WERI-Rb-1 (cell line): Measurements from ENCODE around the gene RBFOX1.

Experiments used
- DNase-seq: peaks from one replicate; pipeline ENCODE4 v3.0.0-alpha.2; 2020
- H3K27ac ChIP-seq: fragments of 250-450 bp; sonication (Bioruptor Pico); 2 replicates; pipeline ENCODE4 v1.5.1; 2020; ENCODE audit warnings: mild to moderate bottlenecking, moderate library complexity
- H3K27me3 ChIP-seq: fragments of 250-450 bp; sonication (Bioruptor Pico); 2 replicates; pipeline ENCODE4 v1.5.1; 2021; ENCODE audit warnings: mild to moderate bottlenecking, low read depth, moderate library complexity; ENCODE audit not compliant: insufficient read depth, severe bottlenecking
- H3K36me3 ChIP-seq: fragments of 250-450 bp; sonication (Bioruptor Pico); 2 replicates; pipeline ENCODE4 v1.5.1; 2020; ENCODE audit warnings: mild to moderate bottlenecking, moderate library complexity
- H3K4me3 ChIP-seq: 2 replicates; pipeline ENCODE4 v1.5.1; 2011; ENCODE audit warnings: low read depth, mild to moderate bottlenecking, control low read depth, low read length
- H3K9me3 ChIP-seq: fragments of 250-450 bp; sonication (Bioruptor Pico); 2 replicates; pipeline ENCODE4 v1.5.1; 2021; ENCODE audit warnings: mild to moderate bottlenecking, moderate library complexity; ENCODE audit not compliant: severe bottlenecking
- CTCF ChIP-seq: IDR thresholded peaks from 2 replicates; pipeline ENCODE4 v1.5.1; 2011; ENCODE audit warnings: low read depth, mild to moderate bottlenecking, control low read depth, inconsistent platforms, low read length

Gene RBFOX1

GRCh38 chr16:7321661-7322060 is 11.0 kb upstream of the RBFOX1 start:
- Histone ChIP-seq H3K9me3 (no peaks in the 10 kb centered on the region), H3K27me3 (no peaks in the 10 kb centered on the region), H3K36me3 (no peaks in the 10 kb centered on the region), H3K27ac (no peak overlapping the region), H3K4me3 (no peak overlapping the region)
- TF ChIP-seq CTCF = peak; percentile 71
- peak; percentile 87 for DNase-seq

GRCh38 chr16:7324321-7324720 is 8.3 kb upstream of the RBFOX1 start:
- Histone ChIP-seq H3K9me3 (no peaks in the 10 kb centered on the region), H3K36me3 (no peaks in the 10 kb centered on the region), H3K27me3 (no peaks in the 10 kb centered on the region), H3K4me3 (no peak overlapping the region), H3K27ac (no peak overlapping the region)
- DNase-seq = no peak
- no peak for TF ChIP-seq CTCF

DNA sequence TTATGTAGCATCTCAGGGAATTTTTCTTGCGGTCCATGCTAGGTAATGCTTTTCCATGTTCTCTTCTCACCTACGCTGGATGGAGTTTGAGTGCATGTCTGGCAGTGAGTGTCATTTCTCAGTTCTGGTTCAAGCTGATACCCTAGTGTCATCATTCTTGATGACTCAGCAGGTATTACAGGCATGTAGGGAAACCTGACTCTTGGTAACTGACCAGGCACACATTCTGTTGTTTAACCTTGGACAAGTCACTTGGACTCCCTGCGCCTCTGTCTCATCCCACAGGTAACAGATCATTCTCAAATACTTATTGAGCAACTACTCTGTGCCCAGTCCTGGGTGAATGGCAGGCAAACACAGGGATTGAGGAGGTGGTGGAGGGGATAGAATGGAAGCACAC is 6.8 kb upstream of the RBFOX1 start:
- no peak overlapping the region for H3K27ac ChIP-seq
- no peak for TF ChIP-seq CTCF
- DNase-seq = no peak
- H3K9me3 ChIP-seq = no peaks in the 10 kb centered on the region
- H3K36me3 ChIP-seq = no peaks in the 10 kb centered on the region
- H3K4me3 ChIP-seq = no peak overlapping the region
- no peaks in the 10 kb centered on the region for H3K27me3 ChIP-seq

DNA sequence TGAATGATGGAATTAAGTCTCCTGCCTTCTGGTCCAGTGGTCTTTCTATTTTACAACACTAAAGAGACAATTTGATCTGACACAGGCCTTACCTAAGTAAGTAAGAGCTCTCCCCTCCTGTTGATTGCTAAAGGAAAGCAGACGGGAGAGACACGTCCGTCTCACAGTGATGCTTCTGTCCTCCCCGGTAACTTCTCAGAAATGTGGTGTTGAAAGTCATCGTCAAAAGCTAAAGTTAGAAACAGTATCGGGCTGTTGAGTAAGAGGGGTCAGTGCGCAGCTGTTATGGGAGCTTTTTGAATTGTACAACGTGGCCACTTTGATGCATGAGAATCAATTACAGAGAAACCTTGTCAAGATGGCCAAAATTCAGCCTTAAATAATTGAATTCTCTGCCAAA is 1.9 kb upstream of the RBFOX1 start:
- DNase-seq = no peak
- Histone ChIP-seq H3K9me3 (no peaks in the 10 kb centered on the region), H3K4me3 (no peak overlapping the region), H3K36me3 (no peaks in the 10 kb centered on the region), H3K27ac (no peak overlapping the region), H3K27me3 (no peaks in the 10 kb centered on the region)
- TF ChIP-seq CTCF = no peak

DNA sequence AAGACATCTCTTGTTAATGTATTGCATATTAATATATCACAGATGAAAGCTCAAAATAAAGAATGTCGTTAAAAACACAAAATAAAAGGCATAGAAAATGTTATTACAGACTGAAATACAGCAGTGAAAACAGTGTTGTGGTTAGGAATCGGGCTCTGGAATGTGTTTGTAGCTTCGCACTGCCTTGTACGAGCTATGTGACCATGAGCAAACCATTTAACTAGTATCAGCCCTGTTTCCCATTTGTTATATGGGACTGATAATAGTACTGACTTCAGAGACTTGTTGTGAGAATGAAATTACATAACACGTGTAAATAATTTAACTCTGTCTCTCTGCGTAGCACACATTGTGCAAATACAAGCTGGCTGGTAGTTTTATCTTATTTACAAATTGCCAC is 648 bp upstream of the RBFOX1 start:
- H3K36me3 ChIP-seq = no peaks in the 10 kb centered on the region
- no peak for DNase-seq
- no peak for TF ChIP-seq CTCF
- H3K27ac ChIP-seq = no peak overlapping the region
- H3K27me3 ChIP-seq = no peaks in the 10 kb centered on the region
- no peaks in the 10 kb centered on the region for H3K9me3 ChIP-seq
- no peak overlapping the region for H3K4me3 ChIP-seq

GRCh38 chr16:7333180-7333725 is 608 bp downstream of the RBFOX1 start:
- DNase-seq = no peak
- no peak for TF ChIP-seq CTCF
- no peaks in the 10 kb centered on the region for H3K9me3 ChIP-seq
- H3K27ac ChIP-seq = no peak overlapping the region
- no peaks in the 10 kb centered on the region for H3K27me3 ChIP-seq
- H3K4me3 ChIP-seq = no peak overlapping the region
- no peaks in the 10 kb centered on the region for H3K36me3 ChIP-seq
